Measurements from ENCODE around the gene TOB1. TPM values are rescaled to one million over a fixed set of nuclear protein-coding genes. Genes with fewer than 3 reads are reported as not detected.
"Not testable (repeated sequence)": the region's sequence is repeated elsewhere in the genome, so short reads cannot be mapped to it uniquely, and the experiment has no call there.

The TOB1 gene
- total RNA-seq, 2 donors from 2014 or later: 57.9 to 63.2 TPM

- intact Hi-C loops (cut with DNase I): no loop called here
- ATAC-seq: no peak
- no peak for DNase-seq
Measured at GRCh38 chr17:50899559-50900319, 33.6 kb upstream of the TOB1 start.

- DNase-seq (no peak), ATAC-seq (no peak)
- intact Hi-C loops (cut with DNase I): no loop called here
Measured at GRCh38 chr17:50899005-50899460, 32.9 kb upstream of the TOB1 start.

- intact Hi-C loops (cut with DNase I): no loop called here
- DNase-seq (no peak), ATAC-seq (no peak)
Measured at GRCh38 chr17:50898369-50899004, 32.3 kb upstream of the TOB1 start.

DNA sequence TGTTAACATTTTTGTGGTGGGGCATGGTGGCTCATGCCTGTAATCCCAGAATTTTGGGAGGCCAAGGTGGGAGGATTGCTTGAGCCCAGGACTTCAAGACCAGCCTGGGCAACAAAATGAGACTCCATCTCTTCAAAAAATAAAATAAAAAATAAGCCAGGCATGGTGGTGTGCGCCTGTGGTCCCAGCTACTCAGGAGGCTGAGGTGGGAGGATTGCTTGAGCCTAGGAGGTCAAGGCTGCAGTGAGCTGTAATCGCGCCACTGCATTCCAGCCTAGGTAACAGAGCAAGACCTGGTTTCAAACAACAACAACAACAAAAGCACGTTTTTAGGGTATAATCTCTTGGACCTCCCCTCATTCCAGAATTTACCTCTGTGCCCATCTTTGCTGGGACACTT lies 28.4 kb upstream of the TOB1 start:
- ATAC-seq; intact Hi-C loops (cut with DNase I); DNase-seq: not testable (repeated sequence)

DNA sequence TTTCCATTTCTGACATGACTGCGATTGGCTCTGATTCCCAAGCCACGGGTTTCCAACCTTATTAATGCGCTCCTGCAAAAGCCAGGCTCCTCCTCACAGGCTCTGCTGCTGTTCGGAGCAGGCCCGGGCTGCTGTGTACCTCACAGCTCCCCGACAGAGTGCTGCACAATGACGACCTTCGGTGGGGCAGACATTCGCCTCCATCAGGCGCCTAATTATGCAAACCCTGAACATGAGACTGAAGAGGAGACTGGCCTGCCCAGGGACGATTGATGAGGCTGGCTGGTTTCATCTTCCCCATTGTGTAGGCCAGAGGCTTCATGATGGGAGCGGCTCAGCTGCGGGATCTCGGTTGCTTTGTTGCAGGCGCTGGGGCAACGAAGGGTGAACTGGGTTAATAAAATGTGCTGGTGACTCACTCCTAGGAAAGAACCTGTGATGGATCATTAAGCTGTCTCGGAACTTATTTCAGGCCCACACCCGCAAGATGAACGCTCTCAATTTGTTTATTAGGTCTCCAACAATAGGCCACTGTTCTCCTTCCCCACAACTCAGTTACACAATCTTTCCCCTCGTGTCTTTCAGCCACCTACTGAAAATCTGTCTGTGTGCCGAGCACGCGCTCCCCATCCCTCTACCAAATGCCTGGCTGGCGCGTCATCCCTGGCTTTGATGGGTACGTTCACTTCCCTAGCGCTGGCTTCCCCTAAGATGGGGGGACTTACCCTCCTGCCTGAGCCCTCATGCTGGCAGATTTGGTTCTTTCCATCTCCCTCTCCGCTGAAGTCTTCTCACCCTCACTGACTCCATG lies 27.2 kb upstream of the TOB1 start:
- DNase-seq: no peak
- intact Hi-C loops (cut with DNase I): no loop called here
- ATAC-seq: peak in 1 of 2 donors; percentile 37

GRCh38 chr17:50892101-50892776 lies 26.1 kb upstream of the TOB1 start:
- no peak for ATAC-seq
- intact Hi-C loops (cut with DNase I): no loop called here
- DNase-seq: no peak

DNA sequence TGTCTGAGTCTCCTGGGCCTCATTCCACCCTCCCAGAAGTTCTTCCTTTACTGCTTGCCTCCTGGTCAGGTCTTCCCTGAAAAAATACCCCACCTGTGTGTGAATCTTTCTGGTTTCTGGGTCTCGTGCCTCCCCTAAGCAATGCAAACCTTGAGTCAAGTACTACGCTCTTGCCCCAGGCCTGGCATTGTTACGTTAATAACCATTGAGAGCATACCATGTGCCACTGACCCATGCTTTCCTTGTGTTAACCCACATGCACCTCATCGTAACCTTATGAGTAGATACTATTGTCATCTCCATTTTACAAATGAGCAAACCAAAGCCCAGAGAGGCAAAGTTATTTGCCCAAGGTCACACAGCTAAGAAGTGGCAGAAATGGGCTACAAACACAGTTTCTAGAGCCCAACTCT lies 25.4 kb upstream of the TOB1 start:
- no peak for ATAC-seq
- no peak for DNase-seq
- intact Hi-C loops (cut with DNase I): no loop called here

GRCh38 chr17:50890675-50891516 lies 24.7 kb upstream of the TOB1 start:
- ATAC-seq: peak in 1 of 2 donors; percentile 65
- intact Hi-C loops (cut with DNase I): no loop called here
- no peak for DNase-seq

DNA sequence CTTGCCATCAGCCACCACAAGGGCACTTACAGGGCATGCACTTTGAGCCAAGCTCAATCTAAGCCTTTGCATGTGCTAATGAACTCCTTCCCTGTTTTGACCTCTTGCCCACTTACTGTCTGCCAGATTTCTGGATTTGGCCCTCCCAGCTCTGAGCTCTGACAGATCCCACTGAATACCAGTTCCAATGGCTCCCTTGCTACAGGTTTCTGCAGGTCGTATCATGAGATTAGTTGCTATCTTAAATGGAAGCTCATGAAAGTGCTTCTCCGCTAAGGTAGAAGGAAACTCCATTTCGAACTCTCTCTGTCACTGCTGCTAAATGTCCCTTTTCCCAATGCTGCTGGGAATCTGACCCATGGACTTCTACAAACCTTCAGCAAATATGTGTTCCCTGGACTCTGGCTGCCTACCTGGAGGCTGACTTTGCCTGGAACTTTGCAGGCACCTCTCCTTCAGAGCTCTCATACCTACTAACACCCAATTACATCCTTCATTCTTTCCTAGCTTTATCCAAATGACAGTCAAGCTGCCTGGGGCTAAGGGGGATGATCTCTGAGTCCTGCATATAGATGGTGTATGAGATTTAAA lies 23.5 kb upstream of the TOB1 start:
- DNase-seq: no peak
- ATAC-seq: peak in 1 of 2 donors; percentile 62
- intact Hi-C loops (cut with DNase I): no loop called here

GRCh38 chr17:50887705-50888245 lies 21.6 kb upstream of the TOB1 start:
- intact Hi-C loops (cut with DNase I): no loop called here
- DNase-seq: no peak
- ATAC-seq: no peak

GRCh38 chr17:50884439-50885311 lies 18.5 kb upstream of the TOB1 start:
- intact Hi-C loops (cut with DNase I): no loop called here
- DNase-seq (no peak), ATAC-seq (peak; percentile 53 to 97)

- intact Hi-C loops (cut with DNase I): no loop called here
- peak; percentile 27 to 61 for ATAC-seq
- DNase-seq: no peak
Measured at GRCh38 chr17:50883850-50884438, 17.8 kb upstream of the TOB1 start.

GRCh38 chr17:50882851-50883250 lies 16.7 kb upstream of the TOB1 start:
- intact Hi-C loops (cut with DNase I): no loop called here

DNA sequence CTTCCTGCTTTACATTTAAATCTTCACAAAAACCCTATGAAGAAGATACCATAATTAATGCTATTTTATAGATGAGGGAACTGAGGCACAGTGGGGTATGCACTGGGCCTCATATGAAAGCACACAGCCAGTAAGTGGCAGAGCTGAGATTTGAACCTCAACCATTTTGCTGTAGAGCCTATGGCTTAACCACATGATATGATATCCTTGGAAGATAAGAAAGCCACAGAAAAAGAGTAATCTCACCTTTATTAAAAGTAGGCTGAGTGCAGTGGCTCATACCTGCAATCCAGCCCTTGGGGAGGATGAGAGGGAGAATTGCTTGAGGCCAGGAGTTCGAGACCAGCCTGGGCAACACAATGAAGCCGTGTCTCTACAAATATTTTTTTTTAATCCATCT lies 15.0 kb upstream of the TOB1 start:
- intact Hi-C loops (cut with DNase I): no loop called here

More at GRCh38 chr17:50882851-50883250, 16.7 kb upstream of the TOB1 start:
- ATAC-seq (no peak), DNase-seq (no peak)

DNA sequence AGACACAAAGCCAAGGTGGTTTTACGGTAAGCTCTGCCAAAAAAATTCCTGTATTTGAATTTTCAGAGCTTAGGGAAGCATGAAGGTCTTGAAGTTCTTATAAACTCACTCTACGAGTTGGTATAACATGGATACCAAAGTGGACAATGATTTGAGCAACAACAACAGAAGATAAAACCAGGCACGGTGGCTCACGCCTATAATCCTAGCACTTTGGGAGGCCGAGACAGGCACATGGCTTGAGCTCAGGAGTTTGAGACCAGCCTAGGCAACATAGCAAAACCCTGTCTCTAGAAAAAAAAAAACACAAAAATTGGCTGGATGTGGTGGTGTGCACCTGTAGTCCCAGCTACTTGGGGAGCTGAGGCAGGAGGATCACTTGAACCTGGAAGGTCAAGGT lies 12.9 kb upstream of the TOB1 start:
- no peak for DNase-seq
- intact Hi-C loops (cut with DNase I): no loop called here

More for the DNA sequence above, 15.0 kb upstream of the TOB1 start:
- DNase-seq (no peak), ATAC-seq (no peak)

GRCh38 chr17:50877838-50878237 lies 11.7 kb upstream of the TOB1 start:
- DNase-seq (no peak), ATAC-seq (no peak)
- intact Hi-C loops (cut with DNase I): no loop called here

More for the DNA sequence above, 12.9 kb upstream of the TOB1 start:
- no peak for ATAC-seq

Data from left cardiac atrium (tissue), 4 donors.